Lung (tissue), 12 donors: ENCODE data around the gene DISP2. TPM values are rescaled to one million over a fixed set of nuclear protein-coding genes. Genes with fewer than 3 reads are reported as not detected.
A peak's percentile ranks its signal among the peaks of the same experiment; 100 is the strongest.

ENCODE experiments used
- ATAC-seq: fragments of 200-7000 bp; cut with Tn5 transposase; one replicate; pipeline ENCODE4 v1.9.1; 2020; ENCODE audit warnings: moderate number of reproducible peaks; ENCODE audit not compliant: insufficient read depth, low FRiP score
- DNase-seq, 3 donors: peaks; one replicate each; pipeline ENCODE4 v3.0.0-alpha.2; 2013 to 2017
- H3K27ac ChIP-seq, 2 donors: one replicate each; pipeline ENCODE4 v1.5.1; 2013; ENCODE audit warnings: mild to moderate bottlenecking in 2 of 2, moderate library complexity in 2 of 2, control low read depth in 1 of 2, inconsistent platforms in 1 of 2, low read depth in 1 of 2, low read length in 1 of 2
- H3K27me3 ChIP-seq, 3 donors: one replicate each; pipeline ENCODE4 v1.5.1; 2013; ENCODE audit warnings: low read length in 2 of 3; ENCODE audit not compliant: control insufficient read depth in 3 of 3, insufficient read depth in 3 of 3
- H3K36me3 ChIP-seq, 4 donors: one replicate each; pipeline ENCODE4 v1.5.1; 2013; ENCODE audit warnings: low read length in 4 of 4, mild to moderate bottlenecking in 1 of 4, moderate library complexity in 1 of 4; ENCODE audit not compliant: control insufficient read depth in 4 of 4, insufficient read depth in 4 of 4
- H3K4me1 ChIP-seq, 5 donors: one replicate each; pipeline ENCODE4 v1.5.1; 2013; ENCODE audit warnings: low read length in 5 of 5, mild to moderate bottlenecking in 2 of 5, moderate library complexity in 1 of 5; ENCODE audit not compliant: control insufficient read depth in 5 of 5, insufficient read depth in 5 of 5
- H3K4me3 ChIP-seq: one replicate; pipeline ENCODE4 v1.5.1; 2013; ENCODE audit warnings: mild to moderate bottlenecking, control low read depth, moderate library complexity
- H3K9ac ChIP-seq, 2 donors: one replicate each; pipeline ENCODE4 v1.5.1; 2013; ENCODE audit warnings: low read length in 2 of 2, control low read depth in 1 of 2; ENCODE audit not compliant: insufficient read depth in 1 of 2
- H3K9me3 ChIP-seq, 4 donors: one replicate each; pipeline ENCODE4 v1.5.1; 2013; ENCODE audit warnings: low read length in 3 of 4, mild to moderate bottlenecking in 1 of 4, moderate library complexity in 1 of 4; ENCODE audit not compliant: control insufficient read depth in 4 of 4, insufficient read depth in 3 of 4
- CTCF ChIP-seq: IDR thresholded peaks from 2 replicates; pipeline ENCODE4 v1.5.1; 2012; ENCODE audit warnings: mild to moderate bottlenecking; ENCODE audit errors: control extremely low read depth, extremely low read depth
- WGBS, 2 donors: extraction: QIAGEN DNeasy Blood & Tissue Kit; methylation state at CpG; one replicate each; pipeline ENCODE4 v1.1.7; 2013; 5-methylcytosine and 5-hydroxymethylcytosine counted together
- polyA plus RNA-seq, 2 donors: library from polyadenylated mRNA; stranded (reverse); fragments of 200-250 nt; gene quantifications; one replicate each; pipeline ENCODE4 v1.2.1, GENCODE V29; 2013
- total RNA-seq, 2 donors: library from RNA; depleted of rRNA in 1 of 2; stranded (reverse); fragments of >200 nt in 1 of 2; gene quantifications; one replicate each; pipeline ENCODE4 v1.2.1, GENCODE V29; 2014 to 2021
- donor health status: control.
- donor health status: control.
- donor health status: Bipolar disorder and iron deficiency.
- donor health status: healthy.
- donor health status: DM: yes; HTN: yes; CAD: no.

DISP2 gene
- total and polyA plus RNA-seq, 4 donors = 0.06 to 2.5 (median 0.76) TPM

- DNase-seq = peak in 2 of 3 donors; percentile 33 to 56
- TF ChIP-seq CTCF = no peak
These were observed 35.3 kb upstream of the DISP2 start for GRCh38 chr15:40322531-40323238.

GRCh38 chr15:40323239-40323952 lies 34.6 kb upstream of the DISP2 start, which contains the start of gene INAFM2:
Gene INAFM2 (plus strand): TSS chr15:40323692. CDS start chr15:40324056, 364 bp downstream.
- Histone ChIP-seq H3K9me3 (no peaks in the 10 kb centered on the region), H3K36me3 (peaks cover 0 to 5% (median 0%) of the 10 kb centered on the region in 4 donors), H3K4me1 (peaks cover 6 to 28% (median 15%) of the 10 kb centered on the region in 5 donors), H3K9ac (no peak within 1 kb of the TSS), H3K27me3 (peaks cover 0 to 2% (median 0%) of the 10 kb centered on the region in 3 donors), H3K27ac (peak within 1 kb of the TSS; percentile 75 to 93), H3K4me3 (peak within 1 kb of the TSS; percentile 70)
- ATAC-seq (peak; percentile 91), DNase-seq (peak; percentile 97 to 98 (median 97))
- WGBS, 2 donors = 0 to 1% methylated on average over 46 to 103 of the region's 103 CpGs
- TF ChIP-seq CTCF = peak; percentile 44

More at GRCh38 chr15:40322531-40323238, 35.3 kb upstream of the DISP2 start:
- no peak for ATAC-seq
- Histone ChIP-seq H3K4me3 (no peak overlapping the region), H3K9ac (no peak overlapping the region), H3K27ac (peak overlapping the region; percentile 42 to 46), H3K4me1 (peaks cover 6 to 23% (median 14%) of the 10 kb centered on the region in 5 donors), H3K36me3 (peaks cover 0 to 5% (median 0%) of the 10 kb centered on the region in 4 donors), H3K9me3 (no peaks in the 10 kb centered on the region), H3K27me3 (peaks cover 0 to 2% (median 0%) of the 10 kb centered on the region in 3 donors)
- 58 to 61% methylated on average over 25 to 26 of the region's 26 CpGs for WGBS, 2 donors

GRCh38 chr15:40323953-40324937 lies 33.8 kb upstream of the DISP2 start:
- Histone ChIP-seq H3K9ac (no peak overlapping the region), H3K9me3 (no peaks in the 10 kb centered on the region), H3K4me1 (peaks cover 6 to 33% (median 17%) of the 10 kb centered on the region in 5 donors), H3K4me3 (peak overlapping the region; percentile 70), H3K27me3 (peaks cover 0 to 2% (median 0%) of the 10 kb centered on the region in 3 donors), H3K36me3 (peaks cover 0 to 5% (median 0%) of the 10 kb centered on the region in 4 donors), H3K27ac (peak overlapping the region; percentile 75 to 93)
- DNase-seq (peak in 1 of 3 donors; percentile 60), ATAC-seq (no peak)
- 1% methylated on average over 77 to 101 of the region's 101 CpGs for WGBS, 2 donors
- TF ChIP-seq CTCF = no peak
